Breast epithelium (tissue), 4 donors: Measurements from ENCODE around the gene GRB2. TPM values are rescaled to one million over a fixed set of nuclear protein-coding genes. Genes with fewer than 3 reads are reported as not detected.
"Not testable (repeated sequence)": the region's sequence is repeated elsewhere in the genome, so short reads cannot be mapped to it uniquely, and the experiment has no call there.

ENCODE experiments used
- DNase-seq, 2 donors: peaks; one replicate each; pipeline ENCODE4 v3.0.0-alpha.2; 2019; ENCODE audit warnings: low spot score in 2 of 2
- H3K27ac ChIP-seq, 2 donors: fragments of 200-600 bp; sonication (generic) in 1 of 2; one replicate each; pipeline ENCODE4 v1.5.1; 2016 to 2019; ENCODE audit warnings: mild to moderate bottlenecking in 1 of 2
- H3K27me3 ChIP-seq, 2 donors: fragments of 200-600 bp; sonication (generic) in 1 of 2; one replicate each; pipeline versions ENCODE4 v1.5.1 to v1.6.0; 2017 to 2019; ENCODE audit warnings: control low read depth in 1 of 2, mild to moderate bottlenecking in 1 of 2
- H3K36me3 ChIP-seq: fragments of 200-600 bp; one replicate; pipeline ENCODE4 v1.5.1; 2019
- H3K4me1 ChIP-seq, 2 donors: fragments of 200-600 bp; sonication (generic); one replicate each; pipeline ENCODE4 v1.5.1; 2016 to 2019; ENCODE audit warnings: control low read depth in 1 of 2
- H3K4me3 ChIP-seq, 3 donors: fragments of 200-600 bp; sonication (generic); 1 replicate in 2 of 3; 2 replicates in 1 of 3; pipeline ENCODE4 v1.5.1; 2016 to 2019; ENCODE audit warnings: mild to moderate bottlenecking in 3 of 3, moderate library complexity in 2 of 3
- H3K9me3 ChIP-seq, 2 donors: fragments of 200-600 bp; sonication (generic) in 1 of 2; one replicate each; pipeline ENCODE4 v1.5.1; 2016 to 2019; ENCODE audit warnings: control low read depth in 1 of 2
- POLR2A ChIP-seq: fragments of 450-650 bp; IDR thresholded peaks from one replicate; pipeline ENCODE4 v1.6.1; 2016; ENCODE audit warnings: antibody characterized with exemption, mild to moderate bottlenecking, moderate library complexity
- POLR2AphosphoS5 ChIP-seq, 3 donors: sonication (generic); formaldehyde crosslinking; IDR thresholded peaks; one replicate each; pipeline ENCODE4 v1.6.1; 2017; ENCODE audit warnings: antibody characterized with exemption in 3 of 3
- intact Hi-C: fragments of 100-400 bp; cut with DNase I; formaldehyde crosslinking; loops from one replicate; pipeline ENCODE4 v1.15.1; 2023; ENCODE audit warnings: low total_unique reads
- total RNA-seq, 3 donors: library from RNA; depleted of rRNA; stranded (reverse); fragments of >200 nt; gene quantifications; one replicate each; pipeline ENCODE4 v1.1.0, GENCODE V29; 2016
- TF ChIP-seq, protein P1 (sequence below), 3 donors: fragments of 450-650 bp; IDR thresholded peaks; one replicate each; pipeline ENCODE4 v1.5.1; 2016 to 2017; ENCODE audit warnings: antibody characterized with exemption in 3 of 3, mild to moderate bottlenecking in 3 of 3, moderate library complexity in 3 of 3

GRB2 gene
- total RNA-seq, 3 donors from 2014 or later: 72.4 to 104 (median 77.1) TPM

DNA sequence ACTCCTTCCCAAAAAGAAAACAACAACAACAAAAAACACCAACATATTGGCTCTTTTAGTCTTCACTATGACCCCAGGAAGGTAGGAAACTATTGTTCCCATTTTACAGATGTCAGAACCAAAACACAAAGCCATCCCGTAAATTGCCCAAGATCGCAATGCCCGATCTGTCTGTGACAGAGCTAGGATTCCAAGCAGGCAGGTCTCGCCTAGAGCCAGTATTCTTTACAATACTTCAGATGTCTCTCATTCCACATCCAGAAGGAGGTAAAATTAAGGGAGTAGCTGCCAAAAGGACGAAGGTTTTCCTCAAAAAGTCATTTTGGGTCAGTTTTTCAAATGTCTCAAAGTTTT is 21.7 kb downstream of the GRB2 start:
- Histone ChIP-seq H3K4me3 (no peak overlapping the region), H3K4me1 (no peaks in the 10 kb centered on the region), H3K27ac (no peak overlapping the region), H3K27me3 (no peaks in the 10 kb centered on the region), H3K9me3 (no peaks in the 10 kb centered on the region), H3K36me3 (no peaks in the 10 kb centered on the region)
- intact Hi-C loops: no loop called here
- TF ChIP-seq POLR2A (no peak), POLR2AphosphoS5 (IDR thresholded peaks at IDR 0.05) (no peak)
- TF ChIP-seq, protein P1, sequence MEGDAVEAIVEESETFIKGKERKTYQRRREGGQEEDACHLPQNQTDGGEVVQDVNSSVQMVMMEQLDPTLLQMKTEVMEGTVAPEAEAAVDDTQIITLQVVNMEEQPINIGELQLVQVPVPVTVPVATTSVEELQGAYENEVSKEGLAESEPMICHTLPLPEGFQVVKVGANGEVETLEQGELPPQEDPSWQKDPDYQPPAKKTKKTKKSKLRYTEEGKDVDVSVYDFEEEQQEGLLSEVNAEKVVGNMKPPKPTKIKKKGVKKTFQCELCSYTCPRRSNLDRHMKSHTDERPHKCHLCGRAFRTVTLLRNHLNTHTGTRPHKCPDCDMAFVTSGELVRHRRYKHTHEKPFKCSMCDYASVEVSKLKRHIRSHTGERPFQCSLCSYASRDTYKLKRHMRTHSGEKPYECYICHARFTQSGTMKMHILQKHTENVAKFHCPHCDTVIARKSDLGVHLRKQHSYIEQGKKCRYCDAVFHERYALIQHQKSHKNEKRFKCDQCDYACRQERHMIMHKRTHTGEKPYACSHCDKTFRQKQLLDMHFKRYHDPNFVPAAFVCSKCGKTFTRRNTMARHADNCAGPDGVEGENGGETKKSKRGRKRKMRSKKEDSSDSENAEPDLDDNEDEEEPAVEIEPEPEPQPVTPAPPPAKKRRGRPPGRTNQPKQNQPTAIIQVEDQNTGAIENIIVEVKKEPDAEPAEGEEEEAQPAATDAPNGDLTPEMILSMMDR (IDR thresholded peaks at IDR 0.05): no peak
- no peak for DNase-seq

DNA sequence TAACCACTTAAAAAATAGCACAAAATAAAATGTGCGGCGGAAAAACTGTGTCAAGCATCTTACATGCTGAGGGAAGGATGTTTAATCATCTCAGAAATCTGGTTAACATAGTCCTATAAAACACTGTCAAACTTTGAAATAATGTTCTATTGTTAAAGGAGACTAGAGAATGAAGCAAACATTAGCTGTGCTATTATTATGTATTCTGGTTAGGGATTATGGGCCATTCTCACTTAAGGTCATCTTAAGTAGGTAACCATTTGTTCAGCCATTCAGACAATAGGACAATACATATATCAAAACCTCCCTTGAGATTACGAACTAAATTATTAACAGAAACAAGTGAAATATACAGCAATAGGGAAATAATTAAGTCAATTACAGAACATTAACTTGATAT is 24.7 kb downstream of the GRB2 start:
- H3K4me3 ChIP-seq: no peak overlapping the region
- TF ChIP-seq POLR2AphosphoS5 (IDR thresholded peaks at IDR 0.05) (no peak), POLR2A (no peak)
- TF ChIP-seq, protein P1 (IDR thresholded peaks at IDR 0.05): no peak
- H3K36me3 ChIP-seq: no peaks in the 10 kb centered on the region
- H3K27ac ChIP-seq: no peak overlapping the region
- no peaks in the 10 kb centered on the region for H3K4me1 ChIP-seq
- no peaks in the 10 kb centered on the region for H3K27me3 ChIP-seq
- intact Hi-C loops: no loop called here
- DNase-seq: no peak
- no peaks in the 10 kb centered on the region for H3K9me3 ChIP-seq

DNA sequence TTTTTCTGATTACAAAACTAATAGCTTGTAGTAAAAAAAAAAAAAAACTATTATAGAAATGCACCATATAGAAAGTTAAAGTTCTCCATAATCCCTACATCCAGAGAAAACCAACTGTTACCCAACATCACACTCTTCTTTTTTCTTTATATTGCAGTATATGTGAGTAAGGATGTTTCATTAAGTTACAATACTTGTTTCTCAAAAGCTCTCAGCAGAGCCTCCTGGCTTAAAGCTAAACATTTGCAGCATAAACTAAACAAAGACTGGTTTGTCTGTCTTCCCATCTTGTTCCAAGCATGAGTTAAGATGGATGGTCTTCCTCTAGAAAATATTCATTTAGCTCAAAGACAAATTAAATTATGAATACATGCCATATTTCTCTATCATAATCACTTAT is 25.2 kb downstream of the GRB2 start:
- Histone ChIP-seq H3K9me3 (no peaks in the 10 kb centered on the region), H3K4me3 (no peak overlapping the region), H3K27me3 (no peaks in the 10 kb centered on the region), H3K4me1 (no peaks in the 10 kb centered on the region), H3K27ac (no peak overlapping the region), H3K36me3 (no peaks in the 10 kb centered on the region)
- intact Hi-C loops: no loop called here
- no peak for DNase-seq
- TF ChIP-seq POLR2AphosphoS5 (IDR thresholded peaks at IDR 0.05) (no peak), POLR2A (no peak)
- TF ChIP-seq, protein P1 (IDR thresholded peaks at IDR 0.05): no peak

DNA sequence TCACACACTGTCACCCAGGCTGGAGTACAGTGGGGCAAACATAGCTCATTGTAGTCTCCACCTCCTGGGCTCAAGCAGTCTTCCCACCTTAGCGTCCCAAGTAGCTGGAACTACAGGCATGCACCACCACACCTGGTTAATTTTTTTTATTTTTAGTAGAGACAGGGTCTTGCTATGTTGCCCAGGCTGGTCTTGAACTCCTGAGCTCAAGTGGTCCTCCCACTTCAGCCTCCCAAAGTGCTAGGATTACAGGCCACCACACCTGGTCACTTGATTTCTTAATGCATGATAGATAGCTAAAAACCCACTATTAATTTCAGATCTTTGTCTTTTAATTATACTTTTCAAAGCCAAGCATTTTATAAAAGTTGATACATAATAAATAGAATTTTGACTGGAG is 26.1 kb downstream of the GRB2 start:
- H3K36me3 ChIP-seq, H3K27ac ChIP-seq, H3K4me3 ChIP-seq, H3K4me1 ChIP-seq, H3K9me3 ChIP-seq, intact Hi-C loops, DNase-seq, H3K27me3 ChIP-seq: not testable (repeated sequence)

DNA sequence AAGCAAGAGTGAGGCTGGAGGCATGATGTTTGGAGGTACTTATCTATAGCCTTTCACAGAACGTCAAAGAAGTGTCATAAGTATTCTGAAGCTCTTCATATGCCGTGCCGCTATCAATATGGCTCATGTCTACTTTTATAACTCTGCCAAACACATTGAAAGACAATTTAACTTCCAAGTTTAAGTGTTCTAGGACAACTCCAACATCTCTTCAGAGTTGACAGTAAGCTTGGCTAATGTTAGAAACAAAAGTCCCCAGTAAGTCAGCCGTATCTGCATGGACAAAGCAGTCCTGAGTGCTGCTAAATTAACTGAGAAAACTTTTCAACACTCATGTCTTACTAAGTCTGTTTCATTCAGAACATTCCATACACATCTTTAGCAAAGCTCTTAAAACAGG is 32.2 kb downstream of the GRB2 start:
- intact Hi-C loops: no loop called here
- H3K4me1 ChIP-seq: no peaks in the 10 kb centered on the region
- TF ChIP-seq POLR2A: no peak

DNA sequence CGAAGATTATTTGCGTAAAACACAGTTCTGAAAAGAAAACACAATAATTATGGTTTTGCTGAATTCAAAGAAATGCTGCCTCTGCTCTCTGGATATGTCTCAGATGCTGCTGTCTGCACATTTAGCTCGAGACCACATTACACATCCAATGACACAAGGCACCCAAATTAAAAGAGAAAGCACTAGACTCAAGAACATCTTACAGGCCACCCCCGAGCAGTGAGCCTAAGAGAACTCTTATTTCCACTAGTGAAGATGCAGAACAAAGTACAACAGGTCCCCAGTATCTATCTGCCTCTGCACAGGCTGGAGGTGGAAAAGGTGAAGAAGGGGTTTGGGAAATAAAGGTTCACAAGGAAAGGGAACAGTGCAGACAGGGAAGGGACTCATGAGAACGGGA is 33.5 kb downstream of the GRB2 start:
- H3K27ac ChIP-seq: no peak overlapping the region

More for the DNA sequence above, 32.2 kb downstream of the GRB2 start:
- Histone ChIP-seq H3K4me3 (no peak overlapping the region), H3K9me3 (no peaks in the 10 kb centered on the region), H3K36me3 (no peaks in the 10 kb centered on the region), H3K27ac (no peak overlapping the region), H3K27me3 (no peaks in the 10 kb centered on the region)
- DNase-seq: no peak

More for the DNA sequence above, 33.5 kb downstream of the GRB2 start:
- DNase-seq: no peak
- Histone ChIP-seq H3K9me3 (no peaks in the 10 kb centered on the region), H3K36me3 (no peaks in the 10 kb centered on the region), H3K27me3 (no peaks in the 10 kb centered on the region), H3K4me1 (no peaks in the 10 kb centered on the region), H3K4me3 (no peak overlapping the region)
- TF ChIP-seq POLR2A (no peak), POLR2AphosphoS5 (IDR thresholded peaks at IDR 0.05) (no peak)
- TF ChIP-seq, protein P1 (IDR thresholded peaks at IDR 0.05): no peak
- intact Hi-C loops: no loop called here
